Endothelial cell of umbilical vein (primary cell): ENCODE data around the gene MAT2B.

Source experiments
- CTCF ChIP-seq, 2 donors: IDR thresholded peaks; 1 replicate in 1 of 2; 2 replicates in 1 of 2; pipeline ENCODE4 v1.5.1; 2011; ENCODE audit warnings: low read length in 2 of 2, mild to moderate bottlenecking in 2 of 2, moderate library complexity in 2 of 2, control low read depth in 1 of 2, inconsistent platforms in 1 of 2, low read depth in 1 of 2; ENCODE audit not compliant: insufficient read depth in 1 of 2; ENCODE audit errors: extremely low read depth in 1 of 2
- EZH2 ChIP-seq: IDR thresholded peaks from 2 replicates; pipeline ENCODE4 v1.6.1; 2012; ENCODE audit warnings: borderline replicate concordance, low read depth, mild to moderate bottlenecking, moderate library complexity, low read length, inconsistent platforms; ENCODE audit not compliant: severe bottlenecking
- FOS ChIP-seq: IDR thresholded peaks from 2 replicates; pipeline ENCODE4 v1.6.1; 2011; ENCODE audit warnings: mild to moderate bottlenecking, low read length, moderate library complexity, borderline replicate concordance; ENCODE audit not compliant: insufficient read depth
- GATA2 ChIP-seq: IDR thresholded peaks from 2 replicates; pipeline ENCODE4 v1.7.0; 2011; ENCODE audit warnings: low read depth, mild to moderate bottlenecking, moderate library complexity, mixed read lengths, low read length; ENCODE audit not compliant: insufficient read length, insufficient read depth
- JUN ChIP-seq: IDR thresholded peaks from 2 replicates; pipeline ENCODE4 v1.6.1; 2011; ENCODE audit warnings: borderline replicate concordance, low read depth; ENCODE audit not compliant: insufficient read length, insufficient read depth
- MAX ChIP-seq: IDR thresholded peaks from 2 replicates; pipeline ENCODE4 v1.6.1; 2011; ENCODE audit not compliant: insufficient read depth, insufficient read length
- MYC ChIP-seq: IDR thresholded peaks from one replicate; pipeline ENCODE4 v1.6.1; 2011; ENCODE audit warnings: mild to moderate bottlenecking, low read depth, low read length
- POLR2A ChIP-seq: IDR thresholded peaks from 2 replicates; pipeline ENCODE4 v1.6.1; 2012; ENCODE audit warnings: low read depth, mild to moderate bottlenecking, control low read depth, low read length
- POLR2AphosphoS5 ChIP-seq: IDR thresholded peaks from 2 replicates; pipeline ENCODE4 v1.6.1; 2012; ENCODE audit warnings: low read depth, mild to moderate bottlenecking, control low read depth, low read length, moderate library complexity; ENCODE audit not compliant: insufficient read depth

- TF ChIP-seq CTCF (IDR thresholded peaks at IDR 0.05; ENCODE audit: extremely low read depth in 1 of 2, insufficient read depth in 1 of 2, low read depth in 1 of 2, low read length in 2 of 2) (no peak), POLR2AphosphoS5 (no peak), MYC (no peak), EZH2 (no peak), POLR2A (no peak), JUN (no peak), MAX (no peak), FOS (no peak), GATA2 (no peak)
Observed at GRCh38 chr5:163561339-163561738, 55.9 kb downstream of the MAT2B start.
